HepG2 (cell line): ENCODE results near the gene MTF1. TPM values are rescaled to one million over a fixed set of nuclear protein-coding genes. Genes with fewer than 3 reads are reported as not detected.

Experiments used
- ASH2L ChIP-seq: fragments of 300-600, 200-600 bp; sonication (generic); IDR thresholded peaks from 2 replicates; pipeline ENCODE4 v1.7.0; 2017; ENCODE audit warnings: low read depth, mild to moderate bottlenecking, moderate library complexity, mixed read lengths, low read length; ENCODE audit not compliant: insufficient read length
- FOSL1 ChIP-seq: sonication (generic); formaldehyde crosslinking; IDR thresholded peaks from 2 replicates; pipeline ENCODE4 v1.9.0; 2021; ENCODE audit warnings: missing genetic modification reagents, borderline replicate concordance
- GATA4 ChIP-seq: sonication (generic); IDR thresholded peaks from 2 replicates; pipeline ENCODE4 v1.6.1; 2016; ENCODE audit warnings: antibody characterized with exemption, low read depth, borderline replicate concordance
- GATAD2A ChIP-seq: IDR thresholded peaks from 2 replicates; pipeline ENCODE4 v1.6.1; 2016
- GLMP ChIP-seq: sonication (generic); formaldehyde crosslinking; IDR thresholded peaks from 2 replicates; pipeline ENCODE4 v1.9.0; 2021; ENCODE audit warnings: missing genetic modification reagents, mild to moderate bottlenecking, borderline replicate concordance
- HDAC1 ChIP-seq: sonication (generic); formaldehyde crosslinking; IDR thresholded peaks from 2 replicates; pipeline ENCODE4 v1.5.1; 2020; ENCODE audit warnings: mild to moderate bottlenecking, missing genetic modification reagents
- HOXA7 ChIP-seq: sonication (generic); formaldehyde crosslinking; IDR thresholded peaks from 2 replicates; pipeline ENCODE4 v1.8.1; 2022; ENCODE audit warnings: mild to moderate bottlenecking, missing genetic modification reagents, moderate library complexity
- MLX ChIP-seq: IDR thresholded peaks from 2 replicates; pipeline ENCODE4 v1.6.1; 2016
- NCOA2 ChIP-seq: sonication (generic); formaldehyde crosslinking; IDR thresholded peaks from 2 replicates; pipeline ENCODE4 v1.8.0; 2022; ENCODE audit warnings: inconsistent platforms
- RNF2 ChIP-seq: fragments of 450-650 bp; conservative IDR thresholded peaks from 2 replicates; pipeline ENCODE4 v1.6.1; 2016; ENCODE audit warnings: low read depth
- SALL1 ChIP-seq: sonication (generic); formaldehyde crosslinking; IDR thresholded peaks from 2 replicates; pipeline ENCODE4 v1.8.0; 2022; ENCODE audit warnings: mild to moderate bottlenecking, missing genetic modification reagents
- WIZ ChIP-seq: sonication (generic); formaldehyde crosslinking; IDR thresholded peaks from 2 replicates; pipeline ENCODE4 v1.5.1; 2020; ENCODE audit warnings: mild to moderate bottlenecking, missing genetic modification reagents
- XBP1 ChIP-seq: sonication (generic); formaldehyde crosslinking; IDR thresholded peaks from 2 replicates; pipeline ENCODE4 v1.5.0; 2020; ENCODE audit warnings: missing genetic modification reagents
- ZFP1 ChIP-seq: IDR thresholded peaks from 2 replicates; pipeline ENCODE4 v1.6.1; 2016
- ZNF180 ChIP-seq: sonication (generic); formaldehyde crosslinking; IDR thresholded peaks from 2 replicates; pipeline ENCODE4 v1.4.0; 2020; ENCODE audit warnings: low read depth, missing genetic modification reagents, borderline replicate concordance
- ZNF234 ChIP-seq: sonication (generic); formaldehyde crosslinking; conservative IDR thresholded peaks from 2 replicates; pipeline ENCODE4 v1.5.1; 2020; ENCODE audit warnings: mild to moderate bottlenecking, missing genetic modification reagents
- ZNF235 ChIP-seq: sonication (generic); formaldehyde crosslinking; IDR thresholded peaks from 2 replicates; pipeline ENCODE4 v1.8.1; 2023; ENCODE audit warnings: mild to moderate bottlenecking, missing genetic modification reagents, borderline replicate concordance
- ZNF547 ChIP-seq: sonication (generic); formaldehyde crosslinking; IDR thresholded peaks from 2 replicates; pipeline ENCODE4 v1.5.1; 2020; ENCODE audit warnings: mild to moderate bottlenecking, missing genetic modification reagents
- ZNF569 ChIP-seq: sonication (generic); formaldehyde crosslinking; IDR thresholded peaks from 2 replicates; pipeline ENCODE4 v1.5.0; 2020; ENCODE audit warnings: mild to moderate bottlenecking, missing genetic modification reagents, moderate library complexity, borderline replicate concordance
- ZNF687 ChIP-seq: sonication (generic); formaldehyde crosslinking; IDR thresholded peaks from 2 replicates; pipeline ENCODE4 v1.5.1; 2020; ENCODE audit warnings: mild to moderate bottlenecking, missing genetic modification reagents, moderate library complexity
- ZNF710 ChIP-seq: sonication (generic); formaldehyde crosslinking; IDR thresholded peaks from 2 replicates; pipeline ENCODE4 v1.5.0; 2020; ENCODE audit warnings: mild to moderate bottlenecking, missing genetic modification reagents, borderline replicate concordance
- ZNF784 ChIP-seq: sonication (generic); formaldehyde crosslinking; IDR thresholded peaks from 2 replicates; pipeline ENCODE4 v1.5.1; 2020; ENCODE audit warnings: missing genetic modification reagents, mild to moderate bottlenecking, borderline replicate concordance
- ZSCAN12 ChIP-seq: sonication (generic); formaldehyde crosslinking; IDR thresholded peaks from 2 replicates; pipeline ENCODE4 v1.9.0; 2021; ENCODE audit warnings: mild to moderate bottlenecking, missing genetic modification reagents
- ZSCAN9 ChIP-seq: IDR thresholded peaks from 2 replicates; pipeline ENCODE4 v1.6.1; 2016; ENCODE audit warnings: borderline replicate concordance
- polyA plus RNA-seq, 8 experiments: library from polyadenylated mRNA; depleted of rRNA in 3 of 8; stranded (reverse) in 7 of 8; unstranded in 1 of 8; fragments of >200 nt; fragmentation: Illumina TruSeq in 4 of 8; extraction: Trizol in 4 of 8; gene quantifications; 2 replicates each; pipeline versions ENCODE4 v1.2.1 to v1.2.3, GENCODE V29; 2011 to 2016; ENCODE audit warnings: low read depth in 4 of 8, missing spikeins in 1 of 8, mixed read lengths in 1 of 8; ENCODE audit not compliant: insufficient read depth in 1 of 8
- total RNA-seq, 5 experiments: library from RNA; depleted of rRNA; stranded (reverse); fragments of >200 nt; fragmentation: Illumina TruSeq; extraction: Trizol; gene quantifications; 2 replicates each; pipeline ENCODE4 v1.2.3, GENCODE V29; 2016; ENCODE audit warnings: low read depth in 1 of 5

Gene MTF1
- total and polyA plus RNA-seq, 2 of the 13 experiments (the other 11 are each of a cell fraction or from before 2014, with no cell fraction given) = 2.4 to 3.3 TPM

- TF ChIP-seq GLMP (peak; percentile 97), XBP1 (CRISPR knock-in tag) (peak; percentile 99), GATA4 (no peak), NCOA2 (CRISPR knock-in tag) (peak; percentile 92), ZNF784 (CRISPR knock-in tag) (peak; percentile 98), ZNF235 (CRISPR knock-in tag) (peak; percentile 100), ZNF547 (peak; percentile 100), SALL1 (CRISPR knock-in tag) (peak; percentile 99), GATAD2A (peak; percentile 63; the same call in 1 of the 2 replicates), MLX (CRISPR knock-in tag) (peak; percentile 65; the same call in 1 of the 2 replicates), FOSL1 (CRISPR knock-in tag) (peak; percentile 91), WIZ (CRISPR knock-in tag) (peak; percentile 99), ZNF687 (CRISPR knock-in tag) (peak; percentile 74), ZNF710 (peak; percentile 92), ZNF569 (CRISPR knock-in tag) (no peak), HOXA7 (CRISPR knock-in tag) (peak; percentile 95), ZSCAN12 (CRISPR knock-in tag) (peak; percentile 99), ZNF180 (CRISPR knock-in tag) (peak; percentile 97; the same call in 1 of the 2 replicates), ZNF234 (peak; percentile 98), RNF2 (no peak), ASH2L (no peak), ZSCAN9 (CRISPR knock-in tag) (peak; percentile 100), ZFP1 (peak; percentile 96; the same call in 1 of the 2 replicates), HDAC1 (peak; percentile 76)
Observed at GRCh38 chr1:37764414-37764825, 95.0 kb downstream of the MTF1 start (continued).
